C4-2B (cell line): ENCODE results near the gene ANGEL1.

Experiments used
- CTCF ChIP-seq: fragments of 450-650 bp; conservative IDR thresholded peaks from 2 replicates; pipeline ENCODE4 v1.5.1; 2017; ENCODE audit warnings: mild to moderate bottlenecking
- ZFX ChIP-seq: fragments of 450-650 bp; IDR thresholded peaks from 2 replicates; pipeline ENCODE4 v1.6.1; 2017

GRCh38 chr14:76761136-76761959 lies 51.3 kb downstream of the ANGEL1 start, which contains the start of gene VASH1:
- TF ChIP-seq CTCF: no peak
- TF ChIP-seq ZFX: no peak
